IMR-90 (cell line): ENCODE results near the gene WDR6. TPM values are rescaled to one million over a fixed set of nuclear protein-coding genes. Genes with fewer than 3 reads are reported as not detected.

Source experiments
- ATAC-seq: fragments of 200-7000 bp; cut with Tn5 transposase; 2 replicates; pipeline ENCODE4 v1.9.1; 2020; ENCODE audit warnings: low read depth, mild to moderate bottlenecking, moderate library complexity
- BruUV-seq: library from RNA; stranded (reverse); fragments of 400-500 nt; replicated peaks from 2 replicates; lab custom pipeline; 2021; lab: Mats Ljungman, UMichigan
- CTCF ChIA-PET: fragments of 300-600 bp; formaldehyde crosslinking; extraction: SDS; loops from one replicate; lab custom pipeline; 2021; ENCODE audit warnings: antibody characterized with exemption; lab: Yijun Ruan, JAX
- POLR2A ChIA-PET: fragments of 300-600 bp; sonication (Branson Sonifier 250); formaldehyde crosslinking; loops from one replicate; lab custom pipeline; 2022; ENCODE audit warnings: antibody characterized with exemption; ENCODE audit not compliant: unreplicated experiment; lab: Charles Lee
- DNase-seq: peaks from one replicate; pipeline ENCODE4 v3.0.0; 2013
- H2AFZ ChIP-seq: replicated peaks from 2 replicates; pipeline ENCODE3; 2013; ENCODE audit warnings: low read length, mild to moderate bottlenecking; ENCODE audit not compliant: poor library complexity
- H2AK5ac ChIP-seq: 2 replicates; pipeline ENCODE4 v1.6.1; 2013; ENCODE audit warnings: low read depth, low read length, inconsistent platforms
- H2AK9ac ChIP-seq: replicated peaks from 2 replicates; pipeline ENCODE3; 2013; ENCODE audit warnings: mild to moderate bottlenecking, low read depth, low read length, moderate library complexity; ENCODE audit not compliant: poor library complexity
- H2BK120ac ChIP-seq: 2 replicates; pipeline ENCODE4 v1.6.1; 2013; ENCODE audit warnings: low read depth, low read length, inconsistent platforms
- H2BK15ac ChIP-seq: 3 replicates; pipeline ENCODE4 v1.6.1; 2013; ENCODE audit warnings: low read depth, low read length, inconsistent platforms
- H2BK20ac ChIP-seq: 2 replicates; pipeline ENCODE4 v1.6.1; 2013; ENCODE audit warnings: low read depth, mild to moderate bottlenecking, inconsistent platforms, low read length, moderate library complexity
- H2BK5ac ChIP-seq: 2 replicates; pipeline ENCODE4 v1.6.1; 2013; ENCODE audit warnings: mild to moderate bottlenecking, low read depth, low read length, inconsistent platforms; ENCODE audit not compliant: poor library complexity, severe bottlenecking
- H3K14ac ChIP-seq: replicated peaks from 2 replicates; pipeline ENCODE4 v1.6.1; 2013; ENCODE audit warnings: low read depth, low read length, inconsistent platforms
- H3K18ac ChIP-seq: 2 replicates; pipeline ENCODE4 v1.6.1; 2013; ENCODE audit warnings: low read depth, low read length, control low read depth
- H3K23ac ChIP-seq: 2 replicates; pipeline ENCODE4 v1.6.1; 2013; ENCODE audit warnings: low read depth, low read length, inconsistent platforms
- H3K27ac ChIP-seq: 2 replicates; pipeline ENCODE4 v1.5.1; 2013; ENCODE audit warnings: mild to moderate bottlenecking, control low read depth, low read length; ENCODE audit not compliant: insufficient read depth
- H3K27me3 ChIP-seq: 2 replicates; pipeline ENCODE4 v1.6.1; 2013; ENCODE audit warnings: low read length; ENCODE audit not compliant: control insufficient read depth, insufficient read depth
- H3K36me3 ChIP-seq: 2 replicates; pipeline ENCODE4 v1.6.1; 2013; ENCODE audit warnings: low read length, mixed read lengths; ENCODE audit not compliant: control insufficient read depth, insufficient read depth
- H3K4ac ChIP-seq: 2 replicates; pipeline ENCODE4 v1.6.1; 2013; ENCODE audit warnings: low read depth, low read length, inconsistent platforms
- H3K4me1 ChIP-seq: 2 replicates; pipeline ENCODE4 v1.6.1; 2013; ENCODE audit warnings: low read length, mixed read lengths; ENCODE audit not compliant: control insufficient read depth, insufficient read depth
- H3K4me2 ChIP-seq: 2 replicates; pipeline ENCODE4 v1.6.1; 2013; ENCODE audit warnings: low read depth, mild to moderate bottlenecking, control low read depth, low read length, moderate library complexity
- H3K4me3 ChIP-seq: 2 replicates; pipeline ENCODE4 v1.5.1; 2013; ENCODE audit warnings: low read depth, mild to moderate bottlenecking, control low read depth, low read length, moderate library complexity; ENCODE audit not compliant: insufficient read depth
- H3K56ac ChIP-seq: 2 replicates; pipeline ENCODE4 v1.6.1; 2013; ENCODE audit warnings: low read length, inconsistent platforms; ENCODE audit not compliant: insufficient read depth; ENCODE audit errors: extremely low read depth
- H3K79me1 ChIP-seq, 2 experiments: 2 replicates each; pipeline ENCODE4 v1.6.1; 2013; ENCODE audit warnings: low read length in 2 of 2, inconsistent platforms in 1 of 2, low read depth in 1 of 2
- H3K9ac ChIP-seq: 2 replicates; pipeline ENCODE4 v1.6.1; 2013; ENCODE audit warnings: low read depth, low read length, control low read depth
- H3K9me1 ChIP-seq: 2 replicates; pipeline ENCODE4 v1.6.1; 2013; ENCODE audit warnings: low read length, inconsistent platforms; ENCODE audit not compliant: insufficient read depth
- H3K9me3 ChIP-seq: 2 replicates; pipeline ENCODE4 v1.6.1; 2013; ENCODE audit warnings: low read length; ENCODE audit not compliant: control insufficient read depth, insufficient read depth
- H4K20me1 ChIP-seq: 2 replicates; pipeline ENCODE4 v1.6.1; 2013; ENCODE audit warnings: low read length, inconsistent platforms; ENCODE audit not compliant: insufficient read depth
- H4K5ac ChIP-seq: 2 replicates; pipeline ENCODE4 v1.6.1; 2013; ENCODE audit warnings: mild to moderate bottlenecking, low read depth, low read length, control low read depth
- H4K8ac ChIP-seq, 2 experiments: 2 replicates each; pipeline ENCODE4 v1.6.1; 2013; ENCODE audit warnings: low read depth in 2 of 2, low read length in 2 of 2, control low read depth in 1 of 2, inconsistent platforms in 1 of 2
- H4K91ac ChIP-seq: 2 replicates; pipeline ENCODE4 v1.6.1; 2013; ENCODE audit warnings: low read depth, low read length, inconsistent platforms; ENCODE audit not compliant: insufficient read depth
- CEBPB ChIP-seq: IDR thresholded peaks from 2 replicates; pipeline ENCODE4 v1.6.1; 2012; ENCODE audit warnings: low read depth, low read length, improper control_type of control experiment
- RCOR1 ChIP-seq: IDR thresholded peaks from 2 replicates; pipeline ENCODE4 v1.6.1; 2012; ENCODE audit warnings: mild to moderate bottlenecking, low read length, improper control_type of control experiment; ENCODE audit not compliant: insufficient replicate concordance
- WGBS, 2 experiments: methylation state at CpG; one replicate each; pipeline versions ENCODE4 v1.1.5 to v1.1.7; 2013; ENCODE audit warnings: missing lambda C conversion rate in 2 of 2; ENCODE audit not compliant: insufficient read length in 1 of 2; ENCODE audit errors: extremely low coverage in 2 of 2; 5-methylcytosine and 5-hydroxymethylcytosine counted together
- dilution Hi-C: fragments of 300-500 bp; cut with HindIII; formaldehyde crosslinking; loops from one replicate; pipeline ENCODE4 v1.14.3; 2018; ENCODE audit warnings: low sequenced_read_pairs; ENCODE audit not compliant: unreplicated experiment
- in situ Hi-C: fragments of 300-500 bp; cut with MboI; formaldehyde crosslinking; loops from 3 replicates; pipeline ENCODE4 v1.14.3; 2019; ENCODE audit warnings: low sequenced_read_pairs, inconsistent platforms, mixed read lengths
- intact Hi-C: fragments of 100-400 bp; cut with micrococcal nuclease; formaldehyde crosslinking; loops from 2 replicates; pipeline ENCODE4 v1.10.0; 2022
- polyA plus RNA-seq, 3 experiments: library from polyadenylated mRNA; depleted of rRNA; stranded (reverse); fragments of >200 nt; gene quantifications; 2 replicates each; pipeline ENCODE4 v1.2.3, GENCODE V29; 2012; ENCODE audit warnings: low replicate concordance in 1 of 3
- total RNA-seq: library from RNA; depleted of rRNA; stranded (reverse); fragments of >200 nt; gene quantifications from 2 replicates; pipeline ENCODE4 v1.2.3, GENCODE V29; 2012

Gene WDR6
- total and polyA plus RNA-seq, 2 of the 4 experiments (the other 2 are of a cell fraction), result 60.9 to 160 TPM

GRCh38 chr3:48963591-48963990, 43.6 kb upstream of the WDR6 start:
- in situ Hi-C loops, result no loop called here
- no TSS peak for BruUV-seq
- Histone ChIP-seq H4K91ac (no peak overlapping the region), H3K27me3 (no peaks in the 10 kb centered on the region), H3K27ac (no peak overlapping the region), H3K4me1 (peaks cover 5% of the 10 kb centered on the region), H3K18ac (no peak overlapping the region), H4K8ac (no peak overlapping the region), H3K4me2 (no peak overlapping the region), H2BK120ac (no peak overlapping the region), H3K4ac (no peak overlapping the region), H2AK5ac (no peak overlapping the region), H3K23ac (no peak overlapping the region), H3K9me3 (no peaks in the 10 kb centered on the region), H2BK20ac (no peak overlapping the region), H2BK15ac (no peak overlapping the region), H2BK5ac (no peak overlapping the region), H3K14ac (no peak overlapping the region), H4K20me1 (peaks cover 3% of the 10 kb centered on the region; the same call in 1 of the 2 replicates), H3K56ac (no peak overlapping the region), H3K9ac (no peak overlapping the region), H3K4me3 (no peak overlapping the region), H2AFZ (no peak overlapping the region), H3K36me3 (peaks cover 26% of the 10 kb centered on the region), H3K79me1 (peaks cover 17 to 38% of the 10 kb centered on the region in 2 experiments), H3K9me1 (peaks cover 4% of the 10 kb centered on the region), H4K5ac (no peak overlapping the region), H2AK9ac (no peak overlapping the region)
- no peak for ATAC-seq
- intact Hi-C loops, result no loop called here
- no CpG with 5 or more reads among the region's 2 CpGs for WGBS, 2 experiments
- ChIA-PET CTCF (no interaction called here), POLR2A (no interaction called here)
- DNase-seq, result no peak
- no peak for TF ChIP-seq RCOR1
- no peak for TF ChIP-seq CEBPB
- dilution Hi-C loops, result no loop called here
